Upper lobe of left lung (tissue), 4 donors: ENCODE results near the gene PPP1R37.

Experiments used
- CTCF ChIP-seq, 6 experiments: fragments of 450-650 bp in 4 of 6; fragments of 200-600 bp in 2 of 6; sonication (generic) in 2 of 6; IDR thresholded peaks; one replicate each; pipeline ENCODE4 v1.5.1; 2016 to 2019; ENCODE audit warnings: antibody characterized with exemption in 6 of 6
- EP300 ChIP-seq, 4 donors: sonication (generic); formaldehyde crosslinking; IDR thresholded peaks; one replicate each; pipeline ENCODE4 v1.5.1; 2017; ENCODE audit warnings: antibody characterized with exemption in 4 of 4, control low read depth in 2 of 4
- POLR2A ChIP-seq, 4 donors: fragments of 450-650 bp; IDR thresholded peaks; one replicate each; pipeline ENCODE4 v1.5.1; 2016 to 2017; ENCODE audit warnings: antibody characterized with exemption in 4 of 4, mild to moderate bottlenecking in 2 of 4
- POLR2AphosphoS5 ChIP-seq, 2 donors: sonication (generic); formaldehyde crosslinking; IDR thresholded peaks; one replicate each; pipeline ENCODE4 v1.5.1; 2017; ENCODE audit warnings: antibody characterized with exemption in 2 of 2

GRCh38 chr19:45156011-45156630 is 63.1 kb downstream of the PPP1R37 start:
- no peak for TF ChIP-seq CTCF (IDR thresholded peaks at IDR 0.05)
- no peak for TF ChIP-seq POLR2A (IDR thresholded peaks at IDR 0.05)
- TF ChIP-seq POLR2AphosphoS5 (IDR thresholded peaks at IDR 0.05), result no peak
- no peak for TF ChIP-seq EP300 (IDR thresholded peaks at IDR 0.05)
